ENCODE data around the gene KRTAP15-1.

The KRTAP15-1 gene

GRCh38 chr21:30468900-30469714, 29.0 kb downstream of the KRTAP15-1 start:
- H3K27ac Mint-ChIP-seq, result no peak overlapping the region
- H3K9me3 Mint-ChIP-seq, result peaks cover 6% of the 10 kb centered on the region
- no peak for DNase-seq (ENCODE audit: low spot score in 2 of 2)
- H3K4me3 Mint-ChIP-seq, result no peak overlapping the region
- no peak for ATAC-seq
- H3K4me1 Mint-ChIP-seq, result no peaks in the 10 kb centered on the region
- no peaks in the 10 kb centered on the region for H3K36me3 Mint-ChIP-seq

DNA sequence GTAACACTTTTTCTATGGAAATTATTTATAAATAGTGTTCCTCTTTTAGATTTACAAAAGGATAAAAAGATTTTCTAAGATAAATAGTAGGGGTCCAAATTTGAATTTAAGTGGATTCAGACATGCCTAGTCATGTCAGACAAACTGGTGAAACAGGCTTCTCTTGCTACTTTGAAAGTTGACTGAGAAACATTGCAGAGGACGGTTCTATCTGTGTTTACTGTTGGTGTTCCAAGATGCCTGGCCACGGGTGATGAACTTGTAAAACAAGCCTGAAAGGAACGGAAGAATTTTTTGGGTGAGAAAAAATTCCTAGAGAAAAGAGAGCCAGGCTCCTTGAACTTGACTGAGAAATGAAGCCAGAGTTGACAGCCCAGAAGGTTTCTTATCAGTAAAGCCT, 37.9 kb downstream of the KRTAP15-1 start:
- Mint-ChIP-seq H3K4me3 (no peak overlapping the region), H3K27ac (no peak overlapping the region), H3K9me3 (no peaks in the 10 kb centered on the region), H3K36me3 (no peaks in the 10 kb centered on the region), H3K4me1 (no peaks in the 10 kb centered on the region)
- no peak for DNase-seq (ENCODE audit: low spot score in 2 of 2)
- no peak for ATAC-seq

DNA sequence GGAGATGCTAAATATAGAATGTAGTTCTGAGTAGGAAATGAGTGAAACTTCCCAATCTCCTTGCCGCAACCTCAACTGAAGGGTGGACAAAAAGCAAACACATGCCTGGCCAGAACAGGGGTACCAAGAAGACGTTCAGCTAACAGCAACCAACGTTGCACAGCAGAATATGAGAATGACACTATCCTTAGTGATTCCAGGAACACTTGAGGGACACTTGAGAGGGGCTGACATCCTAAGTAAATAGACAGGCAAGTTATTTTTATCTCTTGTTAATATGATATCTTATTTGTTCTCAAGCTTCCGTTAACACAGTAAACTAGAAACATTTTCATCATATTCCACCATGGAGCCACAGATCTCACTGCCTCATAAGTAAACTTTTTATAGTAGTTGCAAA, 39.2 kb downstream of the KRTAP15-1 start:
- Mint-ChIP-seq H3K9me3 (no peaks in the 10 kb centered on the region), H3K36me3 (no peaks in the 10 kb centered on the region), H3K4me3 (no peak overlapping the region), H3K4me1 (no peaks in the 10 kb centered on the region), H3K27ac (no peak overlapping the region)
- DNase-seq (ENCODE audit: low spot score in 2 of 2) (no peak), ATAC-seq (no peak)

DNA sequence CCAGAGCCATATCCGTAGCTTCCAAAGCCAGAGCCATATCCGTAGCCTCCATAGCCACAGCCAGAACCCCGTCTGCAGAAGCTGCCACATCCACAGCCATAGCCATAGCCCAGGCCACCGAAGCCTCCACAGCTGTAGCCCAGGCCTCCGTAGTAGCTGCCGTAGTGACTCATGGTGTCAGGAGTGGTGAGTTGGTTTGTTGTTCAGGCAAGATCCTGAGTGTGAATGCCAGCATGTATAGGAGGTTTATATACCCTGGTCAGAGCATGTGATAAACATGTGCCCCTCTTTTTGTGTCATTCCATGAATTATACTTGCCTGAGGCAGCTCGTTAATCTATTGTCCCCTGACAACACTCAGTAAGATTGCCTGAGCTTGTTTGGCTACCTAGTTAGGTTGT, 40.1 kb downstream of the KRTAP15-1 start, which contains the start of gene KRTAP19-1:
KRTAP19-1 (minus strand) TSS at position 223 of the 400 bp plus-strand sequence; CDS start at position 173, 50 bp downstream.
- Mint-ChIP-seq H3K9me3 (no peaks in the 10 kb centered on the region), H3K4me3 (no peak within 1 kb of the TSS), H3K36me3 (no peaks in the 10 kb centered on the region), H3K4me1 (no peaks in the 10 kb centered on the region), H3K27ac (no peak within 1 kb of the TSS)
- no peak for DNase-seq (ENCODE audit: low spot score in 2 of 2)
- no peak for ATAC-seq

- no peak overlapping the region for H3K4me3 Mint-ChIP-seq
- H3K9me3 Mint-ChIP-seq, result peaks cover 5% of the 10 kb centered on the region
- ATAC-seq (no peak), DNase-seq (ENCODE audit: low spot score in 2 of 2) (no peak)
- H3K27ac Mint-ChIP-seq, result no peak overlapping the region
- H3K36me3 Mint-ChIP-seq, result no peaks in the 10 kb centered on the region
- H3K4me1 Mint-ChIP-seq, result no peaks in the 10 kb centered on the region
Observed at GRCh38 chr21:30482130-30482529, 42.1 kb downstream of the KRTAP15-1 start.

DNA sequence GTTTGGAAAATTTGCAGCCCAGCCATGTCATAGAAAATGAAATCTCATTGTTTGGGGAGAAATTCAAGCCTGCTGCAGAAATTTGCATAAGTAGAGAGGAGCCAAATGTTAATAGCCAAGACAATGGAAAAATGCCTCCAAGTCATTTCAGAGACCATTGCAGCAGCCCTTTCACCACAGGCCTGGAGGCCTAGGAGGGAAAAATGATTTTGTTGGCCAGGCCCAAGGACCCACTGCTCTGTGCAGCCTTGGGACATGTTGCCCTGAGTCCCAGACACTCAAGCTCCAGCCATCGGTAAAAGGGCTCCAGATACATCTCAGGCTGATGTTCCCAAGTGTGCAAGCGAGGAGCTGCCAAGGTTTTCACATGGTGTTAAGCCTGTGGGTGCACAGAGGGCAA, 46.1 kb downstream of the KRTAP15-1 start:
- no peaks in the 10 kb centered on the region for H3K36me3 Mint-ChIP-seq
- no peak for DNase-seq (ENCODE audit: low spot score in 2 of 2)
- no peak overlapping the region for H3K4me3 Mint-ChIP-seq
- H3K27ac Mint-ChIP-seq, result no peak overlapping the region
- H3K9me3 Mint-ChIP-seq, result peaks cover 10% of the 10 kb centered on the region
- ATAC-seq, result no peak
- H3K4me1 Mint-ChIP-seq, result no peaks in the 10 kb centered on the region

- H3K9me3 Mint-ChIP-seq, result peaks cover 10% of the 10 kb centered on the region
- no peak within 1 kb of the TSS for H3K4me3 Mint-ChIP-seq
- ATAC-seq (no peak), DNase-seq (ENCODE audit: low spot score in 2 of 2) (no peak)
- H3K36me3 Mint-ChIP-seq, result no peaks in the 10 kb centered on the region
- no peak within 1 kb of the TSS for H3K27ac Mint-ChIP-seq
- H3K4me1 Mint-ChIP-seq, result no peaks in the 10 kb centered on the region
Observed at GRCh38 chr21:30487336-30487735, 47.3 kb downstream of the KRTAP15-1 start, which contains the start of gene KRTAP19-2. Gene KRTAP19-2 (minus strand): TSS chr21:30487436. CDS start chr21:30487348, 88 bp downstream.
